HG03045 (cell line): ENCODE results near the gene ZNF358.

ENCODE experiments used
- ATAC-seq: cut with Tn5 transposase; IDR thresholded peaks from one replicate; pipeline ENCODE4 v1.9.1; 2021; ENCODE audit warnings: mild to moderate bottlenecking, moderate library complexity; ENCODE audit not compliant: unreplicated experiment

Gene ZNF358

GRCh38 chr19:7515645-7516151 lies at the start of gene ZNF358:
ZNF358 (plus strand) TSS chr19:7516103; CDS start chr19:7519243, 3,140 bp downstream.
- no peak for ATAC-seq

- no peak for ATAC-seq
Observed at GRCh38 chr19:7467009-7467989, 48.6 kb upstream of the ZNF358 start.

GRCh38 chr19:7468840-7469239 lies 47.1 kb upstream of the ZNF358 start:
- no peak for ATAC-seq

- no peak for ATAC-seq
Observed at GRCh38 chr19:7469669-7470285, 46.1 kb upstream of the ZNF358 start.

- no peak for ATAC-seq
Observed at GRCh38 chr19:7470540-7471305, 45.2 kb upstream of the ZNF358 start.

- no peak for ATAC-seq
Observed at GRCh38 chr19:7471696-7472615, 43.9 kb upstream of the ZNF358 start.

GRCh38 chr19:7475665-7476064 lies 40.2 kb upstream of the ZNF358 start:
- no peak for ATAC-seq

- no peak for ATAC-seq
Observed at GRCh38 chr19:7476241-7476640, 39.7 kb upstream of the ZNF358 start.

GRCh38 chr19:7476777-7477494 lies 39.0 kb upstream of the ZNF358 start:
- ATAC-seq, result no peak

GRCh38 chr19:7477758-7478157 lies 38.1 kb upstream of the ZNF358 start:
- ATAC-seq, result no peak

GRCh38 chr19:7478173-7478842 lies 37.6 kb upstream of the ZNF358 start:
- ATAC-seq, result no peak

GRCh38 chr19:7478843-7479227 lies 37.1 kb upstream of the ZNF358 start:
- ATAC-seq, result no peak

GRCh38 chr19:7480222-7480969 lies 35.5 kb upstream of the ZNF358 start:
- ATAC-seq, result no peak

- no peak for ATAC-seq
Observed at GRCh38 chr19:7480970-7481255, 35.0 kb upstream of the ZNF358 start.

GRCh38 chr19:7482584-7483439 lies 33.1 kb upstream of the ZNF358 start:
- ATAC-seq, result no peak

- ATAC-seq, result no peak
Observed at GRCh38 chr19:7483720-7484201, 32.1 kb upstream of the ZNF358 start.

GRCh38 chr19:7486923-7487322 lies 29.0 kb upstream of the ZNF358 start:
- ATAC-seq, result no peak
